OCI-M1 (cell line): ENCODE data around the gene RBFOX2.
"Not testable (repeated sequence)": the region's sequence is repeated elsewhere in the genome, so short reads cannot be mapped to it uniquely, and the experiment has no call there.

ENCODE experiments used
- DNase-seq: peaks from one replicate; lab custom pipeline; 2025; lab: John Stamatoyannopoulos, UW

RBFOX2 gene

DNA sequence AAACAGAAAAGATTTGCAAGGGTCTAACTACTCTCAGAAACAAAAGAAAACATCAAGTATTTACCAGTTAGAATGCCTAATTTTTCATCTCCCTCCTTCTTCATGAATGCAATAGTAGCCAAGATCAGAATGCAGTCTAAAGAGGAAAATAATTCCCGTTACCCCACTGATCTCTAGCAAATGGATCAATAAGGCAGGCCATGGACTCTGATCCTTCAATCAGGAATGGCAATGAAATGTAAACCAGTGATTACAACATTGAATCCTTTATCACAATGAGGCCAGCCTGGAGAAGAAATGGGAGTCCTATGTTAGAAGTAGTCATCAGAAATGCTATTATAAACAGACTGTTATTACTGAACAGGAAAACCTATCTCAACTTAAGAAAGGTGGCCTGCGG is 204.4 kb downstream of the RBFOX2 start:
- no peak for DNase-seq

DNA sequence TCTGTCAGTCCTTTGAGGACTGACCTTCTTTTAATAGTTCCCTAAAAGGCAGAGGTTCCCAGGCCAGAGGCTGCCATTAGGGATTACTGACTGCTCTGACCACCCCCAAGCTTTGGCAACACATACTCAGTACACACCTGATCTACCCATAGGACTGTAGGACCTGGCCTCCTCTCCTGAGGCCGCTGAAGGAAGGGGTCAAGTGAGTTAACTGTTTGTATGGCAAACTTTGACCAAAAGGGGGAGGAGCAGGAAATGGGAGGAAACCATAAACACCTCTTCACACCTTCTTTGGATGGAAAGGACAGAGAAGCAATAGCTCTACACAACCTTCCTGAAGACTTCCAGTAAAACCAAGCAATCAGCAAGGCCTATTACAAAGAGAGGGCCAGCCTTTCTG is 207.0 kb downstream of the RBFOX2 start:
- DNase-seq, result no peak

DNA sequence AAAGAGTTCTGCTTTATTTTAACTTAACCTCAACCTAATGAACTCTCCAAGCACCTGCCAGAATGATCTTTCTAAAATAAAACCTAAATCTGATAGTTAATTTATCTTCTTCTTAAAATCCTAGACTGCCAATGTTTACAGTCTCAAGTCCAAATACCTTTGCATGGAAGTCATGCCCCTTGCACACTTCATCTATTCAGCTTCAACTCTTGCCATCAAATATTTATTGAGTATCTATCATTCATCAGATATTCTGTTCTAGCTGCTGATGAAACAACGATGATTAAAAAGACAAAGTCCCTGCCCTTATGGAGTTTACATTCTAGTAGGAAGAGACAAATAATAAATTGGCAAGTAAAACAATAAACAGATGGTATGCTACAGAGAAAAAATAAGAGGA is 209.2 kb downstream of the RBFOX2 start:
- no peak for DNase-seq

DNA sequence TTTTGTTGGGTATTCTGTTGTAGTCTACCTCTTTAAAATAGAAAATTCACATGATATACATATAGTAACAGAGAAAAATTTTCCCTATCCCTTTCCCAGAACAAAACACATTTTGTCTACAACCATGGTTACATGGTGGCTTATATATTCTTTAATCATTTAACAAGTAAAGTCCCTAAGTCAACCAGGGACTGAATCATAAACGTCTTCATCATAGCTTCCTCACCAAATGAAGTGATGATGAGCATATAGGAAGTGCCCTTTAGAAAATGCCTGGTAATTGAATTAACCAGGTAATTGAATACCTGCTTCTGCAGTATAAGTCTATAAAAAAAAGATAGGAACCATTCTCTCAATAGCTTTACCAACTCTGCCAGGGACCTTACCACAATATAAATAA is 209.7 kb downstream of the RBFOX2 start:
- DNase-seq, result no peak

DNA sequence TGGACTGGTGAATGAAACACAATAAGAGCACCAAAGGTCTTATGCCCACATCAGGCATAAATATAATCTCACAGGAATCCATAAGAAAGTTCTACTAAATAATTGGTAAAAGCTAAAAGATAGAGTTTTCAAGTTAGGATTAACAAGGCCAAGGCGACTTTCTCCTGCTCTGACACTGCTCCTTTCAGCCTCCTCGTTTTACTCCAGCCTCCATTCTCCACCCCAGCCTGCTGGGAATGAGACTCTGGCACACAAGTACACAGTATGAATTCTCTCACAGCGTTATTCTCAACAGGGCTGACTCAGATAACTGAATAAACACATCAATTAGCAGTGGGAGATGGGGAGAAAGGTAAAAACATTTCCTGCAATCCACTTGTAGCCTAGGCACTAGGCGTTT is 216.0 kb downstream of the RBFOX2 start:
- no peak for DNase-seq

DNA sequence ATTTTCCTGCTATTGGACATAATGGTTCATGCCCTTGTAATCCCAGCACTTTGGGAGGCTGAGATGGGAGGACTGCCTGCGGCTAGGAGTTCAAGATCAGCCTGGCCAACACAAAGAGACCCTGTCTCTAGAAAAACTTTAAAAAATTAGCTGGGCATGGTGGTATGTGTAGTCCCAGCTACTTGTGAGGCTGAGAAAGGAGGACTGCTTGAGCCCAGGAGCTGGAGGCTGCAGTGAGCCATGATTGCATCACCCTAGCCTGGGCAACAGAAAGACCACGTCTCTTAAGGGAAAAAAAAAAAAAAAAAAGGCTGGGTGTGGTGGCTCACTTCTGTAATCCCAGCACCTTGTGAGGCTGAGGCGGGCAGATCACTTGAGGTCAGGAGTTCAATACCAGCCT is 217.0 kb downstream of the RBFOX2 start:
- DNase-seq, result peak; percentile 9

DNA sequence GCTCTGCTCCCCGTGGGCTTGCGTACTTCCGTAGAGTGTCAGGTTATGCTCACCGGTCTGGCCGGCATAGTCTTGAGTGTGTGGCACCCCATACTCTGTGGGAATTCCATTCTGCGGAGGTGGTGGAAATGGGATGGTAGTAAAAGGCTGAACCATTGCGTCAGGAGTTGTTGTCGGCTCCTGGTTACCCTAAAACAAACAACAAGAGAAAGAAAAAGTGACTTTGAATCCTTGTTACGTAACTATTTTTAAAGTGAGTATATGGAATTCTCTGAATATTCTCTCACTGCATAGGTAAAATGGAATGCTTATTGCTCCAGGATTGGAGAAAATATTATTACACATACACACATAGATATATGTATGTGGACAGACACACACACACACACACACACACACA is 218.8 kb downstream of the RBFOX2 start:
- DNase-seq, result no peak

DNA sequence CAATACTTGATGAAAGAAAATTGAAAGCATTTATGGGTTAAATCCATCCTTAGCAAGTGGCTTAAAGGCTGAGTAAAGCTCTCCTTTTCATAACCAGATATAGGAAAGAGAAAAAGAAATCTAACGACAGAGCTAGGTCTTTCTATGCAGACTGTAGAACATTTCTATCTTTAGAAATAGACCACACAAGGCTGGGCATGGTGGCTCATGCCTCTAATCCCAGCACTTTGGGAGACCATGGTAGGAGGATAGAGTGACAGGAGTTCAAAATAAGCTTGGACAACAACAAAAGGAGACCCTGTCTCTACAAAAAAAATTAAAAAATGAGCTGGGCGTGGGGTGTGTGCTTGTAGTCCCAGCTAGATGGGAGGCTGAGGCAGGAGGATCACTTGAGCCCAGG is 220.2 kb downstream of the RBFOX2 start:
- DNase-seq, result no peak

DNA sequence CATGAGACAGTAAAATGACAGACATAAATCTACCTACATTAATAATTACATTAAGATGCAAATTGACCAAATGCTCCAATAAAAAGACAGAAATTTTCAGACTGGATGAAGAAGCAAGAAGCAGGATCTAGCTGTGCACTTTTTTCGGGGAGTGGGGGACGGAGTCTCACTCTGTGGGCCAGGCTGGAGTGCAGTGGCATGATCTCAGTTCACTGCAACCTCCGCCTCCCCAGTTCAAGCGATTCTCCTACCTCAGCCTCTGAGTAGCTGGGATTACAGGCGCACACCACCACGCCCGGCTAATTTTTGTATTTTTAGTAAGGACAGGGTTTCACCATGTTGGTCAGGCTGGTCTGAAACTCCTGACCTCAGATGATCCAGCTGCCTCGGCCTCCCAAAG is 222.0 kb downstream of the RBFOX2 start:
- not testable (repeated sequence) for DNase-seq

DNA sequence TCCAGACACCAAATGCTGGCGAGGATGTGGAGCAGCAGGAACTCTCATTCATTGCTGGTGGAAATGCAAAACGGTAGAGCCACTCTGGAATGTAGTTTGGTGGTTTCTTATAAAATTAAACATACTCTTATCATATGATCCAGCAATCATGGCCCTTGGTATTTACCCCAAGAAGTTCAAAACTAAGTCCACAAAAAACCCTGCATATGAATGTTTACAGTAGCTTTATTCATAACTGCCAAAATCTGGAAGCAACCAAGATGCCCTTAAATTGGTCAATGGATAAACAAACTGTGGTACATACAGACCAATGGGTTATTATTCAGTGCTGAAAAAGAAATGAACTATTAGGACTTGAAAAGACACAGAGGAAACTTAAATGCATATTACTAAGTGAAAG is 223.2 kb downstream of the RBFOX2 start:
- no peak for DNase-seq

DNA sequence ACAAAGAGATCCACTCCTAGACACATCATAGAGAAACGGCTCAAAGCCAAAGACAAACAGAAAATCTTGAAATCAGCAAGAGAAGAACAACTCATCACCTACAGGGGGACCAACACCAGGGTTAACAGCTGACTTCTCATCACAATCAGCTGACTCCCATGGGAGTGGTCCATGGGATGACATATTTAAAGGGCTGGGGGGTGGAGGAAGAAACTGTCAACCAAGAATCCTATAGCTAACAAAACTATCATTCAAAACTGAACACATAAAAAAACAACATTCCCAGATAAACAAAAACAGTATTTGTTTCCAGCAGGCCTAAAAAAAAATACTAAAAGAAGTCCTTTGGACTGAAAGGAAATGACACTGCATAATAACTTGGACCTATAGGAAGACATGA is 224.2 kb downstream of the RBFOX2 start:
- no peak for DNase-seq

DNA sequence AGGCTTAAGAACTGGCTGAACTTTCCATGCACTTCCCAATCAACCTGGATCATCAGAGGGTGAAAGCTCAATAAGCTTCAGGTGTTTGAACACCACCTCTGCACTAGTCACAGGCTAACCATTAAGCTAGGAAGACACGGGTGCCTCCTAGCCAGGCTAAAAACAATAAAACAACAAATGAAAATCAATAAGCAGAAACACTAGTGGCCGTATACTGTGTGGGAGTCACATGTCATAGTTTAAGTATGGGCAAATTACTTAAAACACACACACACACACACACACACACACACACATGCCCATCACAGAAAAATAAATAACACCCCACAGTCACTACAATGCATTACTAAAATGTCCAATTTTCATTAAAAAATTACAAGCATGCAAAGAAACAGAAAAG is 225.7 kb downstream of the RBFOX2 start:
- no peak for DNase-seq

DNA sequence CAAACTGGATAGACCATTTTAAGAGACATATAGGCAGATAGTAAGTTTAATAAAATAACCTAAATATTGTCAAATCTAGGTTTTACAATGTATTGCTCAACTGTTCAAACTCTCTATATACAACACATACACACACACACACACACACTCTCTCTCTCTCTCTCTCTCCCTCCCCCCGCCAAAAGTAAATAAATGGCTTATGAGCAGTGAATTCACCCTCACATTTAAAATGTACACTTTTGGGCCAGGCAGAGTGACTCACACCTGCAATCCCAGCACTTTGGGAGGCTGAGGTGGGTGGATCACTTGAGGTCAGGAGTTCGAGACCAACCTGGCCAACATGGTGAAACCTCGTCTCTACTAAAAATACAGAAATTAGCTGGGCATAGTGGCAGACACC is 227.3 kb downstream of the RBFOX2 start:
- DNase-seq, result not testable (repeated sequence)

DNA sequence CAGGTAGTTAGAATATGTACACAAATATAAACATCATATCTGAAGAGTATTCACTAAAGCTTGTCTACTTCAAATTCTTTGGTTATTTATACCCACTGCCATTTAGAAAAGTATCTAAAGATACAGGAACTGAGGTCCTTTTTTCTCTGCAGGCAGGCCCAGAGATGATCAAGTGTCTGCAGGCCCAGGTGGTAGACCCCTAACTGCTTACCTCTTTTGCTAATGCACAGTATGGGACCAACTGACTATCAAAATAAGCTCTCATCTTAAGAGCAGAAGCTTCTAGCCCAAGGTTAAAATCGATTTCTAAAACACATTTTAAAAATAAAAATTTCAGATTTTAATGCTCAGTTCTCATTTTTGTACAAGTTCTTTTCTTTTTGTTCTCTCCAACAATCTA is 229.5 kb downstream of the RBFOX2 start:
- DNase-seq, result no peak

DNA sequence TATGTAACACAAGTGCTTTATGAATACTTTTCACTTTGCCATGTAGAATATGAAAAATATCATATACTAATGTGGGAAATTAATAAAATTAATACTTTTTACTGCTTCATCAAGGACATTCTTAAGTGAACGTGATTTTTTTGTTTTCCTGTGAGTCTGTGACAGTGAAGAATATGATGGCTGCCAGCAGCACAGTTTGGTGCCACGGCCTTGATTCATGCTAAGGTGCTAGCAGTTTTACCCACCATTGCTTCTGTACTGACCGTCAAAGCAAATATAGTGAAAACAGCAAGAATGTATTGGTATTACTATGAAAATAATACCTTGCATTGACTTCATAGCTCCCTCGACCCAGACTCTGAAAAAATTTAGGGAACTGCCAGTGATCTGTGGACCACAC is 231.2 kb downstream of the RBFOX2 start:
- no peak for DNase-seq

DNA sequence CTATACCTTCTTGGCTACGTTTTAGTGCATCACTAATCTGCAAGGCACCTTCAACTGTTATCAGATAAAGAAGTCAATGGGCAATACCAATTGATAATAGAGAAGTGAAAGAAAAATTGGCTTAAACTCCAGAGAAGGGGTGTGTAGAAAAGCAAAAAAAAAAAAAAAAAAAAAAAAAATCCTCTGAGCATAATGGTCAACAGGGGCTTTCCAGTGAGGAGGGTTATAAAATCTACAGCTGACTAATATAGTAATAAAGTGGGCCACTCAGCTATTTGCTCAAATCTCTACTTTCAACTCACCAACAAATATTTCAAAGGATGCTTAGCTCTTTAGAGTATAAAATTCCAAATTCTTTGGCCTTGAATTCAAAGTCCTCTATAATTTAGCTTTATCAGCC is 233.1 kb downstream of the RBFOX2 start:
- no peak for DNase-seq

DNA sequence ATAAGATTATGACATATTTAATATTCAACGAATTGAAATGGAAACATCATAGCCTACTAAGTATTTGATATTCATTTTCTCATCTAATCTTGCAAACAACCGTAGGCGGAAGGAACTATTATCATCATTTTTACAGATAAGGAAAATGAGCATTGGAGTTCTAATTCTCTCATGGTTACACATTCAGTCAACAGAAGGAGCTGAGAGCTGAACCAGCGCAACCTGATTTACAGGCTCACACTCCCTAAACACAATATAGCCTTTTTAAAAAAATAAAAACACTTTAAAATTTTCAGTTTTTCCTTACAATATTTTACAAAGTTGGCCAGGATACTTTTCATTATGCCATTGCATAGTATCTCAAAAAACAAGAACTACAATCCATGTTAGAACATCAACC is 236.1 kb downstream of the RBFOX2 start:
- DNase-seq, result no peak

DNA sequence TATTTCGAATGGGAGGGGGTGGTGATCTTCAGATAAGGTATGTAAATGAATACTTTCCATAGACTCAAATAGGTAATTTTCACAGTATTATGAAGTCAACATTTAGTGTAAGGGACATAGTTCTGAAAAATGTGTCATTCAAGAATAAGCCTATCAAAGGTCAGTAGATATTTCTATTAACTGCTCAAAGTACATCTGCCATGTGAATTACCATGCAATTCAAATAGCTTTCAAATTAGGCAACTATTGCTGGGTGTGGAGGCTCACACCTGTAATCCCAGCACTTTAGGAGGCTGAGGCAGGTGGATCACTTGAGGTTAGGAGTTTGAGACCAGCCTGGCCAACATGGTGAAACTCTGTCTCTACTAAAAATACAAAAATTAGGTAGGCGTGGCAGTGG is 236.8 kb downstream of the RBFOX2 start:
- not testable (repeated sequence) for DNase-seq

DNA sequence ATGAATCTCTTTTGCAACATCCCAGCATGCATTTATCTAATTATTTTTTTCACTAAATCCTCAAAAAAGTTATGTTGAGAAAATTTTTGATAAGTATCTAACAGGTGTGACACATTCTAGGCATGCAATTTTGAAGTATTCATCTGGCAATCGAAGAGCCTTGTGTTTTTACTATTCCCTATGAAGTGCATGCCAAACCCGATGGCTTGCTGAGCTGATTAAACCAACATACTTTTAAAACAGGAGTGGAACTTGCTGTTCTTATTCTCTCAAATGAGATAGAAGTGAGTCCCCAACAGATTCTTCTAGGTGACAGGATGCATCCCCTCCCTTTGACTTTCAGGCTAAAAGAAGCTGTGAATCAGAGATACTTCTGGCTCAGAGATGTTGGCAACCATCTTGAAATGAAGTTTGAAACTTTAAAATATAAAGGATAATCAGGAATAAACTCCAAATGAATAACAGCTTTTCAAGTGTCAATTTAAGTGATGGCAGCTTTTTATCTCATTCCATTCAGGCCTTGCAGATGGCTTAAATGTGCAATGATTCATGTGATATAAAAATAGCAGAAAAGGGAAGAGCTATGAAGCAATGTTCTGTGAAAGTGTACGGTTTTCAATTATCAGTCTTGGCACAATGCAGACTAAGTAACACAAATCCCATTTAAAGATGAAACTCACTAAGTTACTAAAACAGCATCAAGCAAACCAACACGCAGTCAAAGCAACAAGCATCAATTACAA is 243.3 kb downstream of the RBFOX2 start:
- DNase-seq, result peak; percentile 88

DNA sequence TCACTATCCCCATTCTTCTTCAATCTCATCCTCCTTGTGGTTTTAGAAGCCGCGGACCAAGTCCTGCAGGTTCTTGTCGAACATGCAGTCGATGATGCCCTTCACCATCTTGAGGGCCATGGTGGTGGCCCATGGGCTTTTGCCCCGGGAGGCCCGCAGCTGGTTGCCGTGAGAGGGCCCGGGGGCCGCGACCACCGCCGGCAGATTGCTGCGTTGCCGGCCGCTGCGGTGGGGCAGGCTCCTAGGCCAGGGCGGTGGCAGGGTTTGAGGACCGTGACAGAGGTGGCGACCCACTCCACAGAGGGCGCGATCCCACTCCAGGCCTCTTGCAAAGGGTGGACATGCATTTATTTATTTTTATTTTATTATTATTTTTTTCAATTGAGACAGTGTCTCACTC is 244.0 kb downstream of the RBFOX2 start:
- DNase-seq, result no peak

DNA sequence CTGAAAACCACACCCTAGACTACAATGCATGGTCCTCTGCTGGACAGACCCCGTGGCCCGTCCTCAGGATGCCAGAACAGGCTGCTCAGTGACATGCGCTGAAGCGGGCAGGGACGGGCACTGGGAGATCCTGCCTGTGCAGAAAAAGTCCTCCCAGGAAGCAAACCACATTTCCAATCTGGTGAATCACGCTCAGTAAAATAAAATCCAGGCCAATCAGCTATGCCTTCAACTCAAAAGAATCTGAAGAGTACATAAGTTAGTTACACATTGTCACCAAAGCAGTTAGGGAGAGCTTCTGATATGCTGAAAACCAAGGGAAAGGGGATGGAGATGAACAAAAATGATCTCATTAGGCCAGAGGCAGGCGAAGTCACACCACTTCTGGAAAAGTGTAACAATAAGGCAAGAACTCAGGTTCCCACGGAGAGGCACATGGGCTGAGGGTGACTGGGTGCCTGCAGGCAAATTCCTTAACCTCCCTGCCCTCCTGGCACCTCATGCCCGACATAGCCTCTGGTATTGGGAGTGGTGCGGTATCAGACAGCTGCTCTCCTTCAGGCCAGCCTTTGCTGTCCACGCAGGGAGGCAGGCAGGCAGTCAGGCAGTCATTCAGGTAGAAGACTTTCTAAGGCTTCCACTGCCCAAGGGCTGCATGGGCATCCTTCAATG is 244.5 kb downstream of the RBFOX2 start:
- no peak for DNase-seq

DNA sequence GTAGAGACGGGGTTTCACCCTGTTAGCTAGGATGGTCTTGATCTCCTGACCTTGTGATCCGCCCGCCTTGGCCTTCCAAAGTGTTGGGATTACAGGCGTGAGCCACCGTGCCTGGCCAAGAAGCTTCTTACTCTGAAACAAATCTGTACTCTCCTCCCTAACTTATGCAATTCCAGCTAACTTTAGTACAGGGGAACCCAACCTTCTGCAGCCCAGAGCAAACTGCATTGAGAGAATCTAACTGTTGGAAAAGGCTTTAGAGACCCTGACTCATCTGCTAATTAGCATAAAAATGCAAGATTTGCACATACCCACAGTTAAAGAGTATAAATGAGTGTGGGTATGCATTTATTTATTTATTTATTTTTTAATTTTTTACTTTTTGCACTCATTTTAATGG is 246.1 kb downstream of the RBFOX2 start:
- DNase-seq, result no peak

DNA sequence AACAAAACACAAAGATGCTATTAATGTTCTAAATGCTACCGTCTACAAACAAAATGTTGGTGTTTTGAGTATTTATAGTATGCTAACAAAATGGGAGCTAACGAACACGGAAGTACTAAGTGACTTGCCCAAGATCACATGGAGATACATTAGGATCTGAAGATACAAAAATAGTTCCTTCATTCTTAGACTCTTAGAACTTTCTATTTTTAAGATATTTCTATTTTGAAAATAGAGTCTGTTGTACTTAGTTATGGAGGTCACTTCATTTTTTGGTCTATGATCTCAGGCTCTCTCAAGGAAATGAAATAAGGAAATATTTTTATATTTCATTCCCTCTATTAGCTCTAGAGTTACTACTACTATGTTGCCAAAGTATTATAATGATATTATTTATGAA is 246.7 kb downstream of the RBFOX2 start:
- no peak for DNase-seq
